ENCODE data around the gene ASIC2.

DNA sequence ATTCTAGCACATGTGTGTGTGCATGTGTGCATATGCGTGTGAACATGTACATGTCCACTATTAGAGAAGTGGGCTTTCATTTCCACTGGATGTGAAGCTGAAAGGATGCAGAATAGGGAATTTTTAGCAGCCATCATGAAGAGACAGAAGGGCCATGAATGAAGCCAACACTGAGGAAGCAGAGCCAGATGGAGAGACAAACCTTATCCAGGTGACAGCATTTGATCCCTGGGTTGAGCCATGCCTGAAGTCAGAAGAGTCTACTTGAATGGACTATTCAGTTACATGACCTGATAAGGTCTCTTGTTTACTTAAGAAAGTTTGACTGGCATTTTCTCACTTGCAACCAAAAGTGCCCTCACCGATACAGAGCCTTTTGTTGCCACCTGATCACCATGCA, 88.4 kb downstream of the ASIC2 start:
- no peak for TF ChIP-seq POLR2AphosphoS5 (IDR thresholded peaks at IDR 0.05)
- TF ChIP-seq CTCF (IDR thresholded peaks at IDR 0.05): no peak
